Measurements from ENCODE around the gene TTLL13. TPM values are rescaled to one million over a fixed set of nuclear protein-coding genes. Genes with fewer than 3 reads are reported as not detected.

TTLL13 gene
- total and polyA plus RNA-seq, 2 donors (not counting 1 experiment from before 2014, with no cell fraction given): 0.33 to 0.42 TPM

DNA sequence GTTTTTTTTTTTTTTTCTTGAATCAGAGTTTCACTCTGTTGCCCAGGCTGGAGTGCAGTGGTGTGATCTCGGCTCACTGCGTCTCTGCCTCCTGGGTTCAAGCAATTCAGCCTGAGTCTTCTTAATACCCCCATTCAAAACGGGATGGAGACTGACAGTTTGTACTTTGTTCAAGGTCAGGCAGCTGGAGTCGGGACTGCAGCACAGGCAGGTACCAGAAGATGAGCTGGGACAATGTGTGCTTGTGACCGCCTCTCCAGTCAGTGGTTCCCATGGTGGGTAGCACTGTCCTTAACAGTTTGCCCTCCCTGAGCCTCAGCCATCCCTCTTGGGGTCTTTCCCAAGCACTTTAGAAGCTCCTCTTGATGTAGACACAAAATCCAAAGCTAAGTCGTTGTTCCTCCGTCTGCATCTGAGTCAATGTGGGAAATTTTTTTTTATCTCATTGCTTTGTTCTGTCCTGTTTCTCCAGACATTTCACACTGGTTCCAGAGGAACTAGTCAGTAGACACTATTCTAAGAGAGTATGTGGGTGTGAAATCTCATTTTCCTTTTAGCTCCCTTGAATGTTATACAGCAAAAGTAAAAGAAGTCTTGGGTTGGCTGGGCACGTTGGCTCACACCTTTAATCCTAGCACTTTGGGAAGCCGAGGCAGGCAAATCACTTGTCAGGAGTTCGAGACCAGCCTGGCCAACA lies 5.3 kb upstream of the TTLL13 start:
- Mint-ChIP-seq H3K27me3 (no peaks in the 10 kb centered on the region), H3K9me3 (ENCODE audit: insufficient read depth) (no peaks in the 10 kb centered on the region), H3K4me3 (no peak overlapping the region), H3K4me1 (peaks cover 5% of the 10 kb centered on the region), H3K27ac (no peak overlapping the region)
- Histone ChIP-seq H3K4me1 (ENCODE audit: control insufficient read depth in 2 of 2, insufficient read depth in 2 of 2, low read length in 2 of 2) (peaks cover 0 to 4% of the 10 kb centered on the region in 2 donors), H3K27me3 (replicated peaks in 1 of 4; ENCODE audit: control extremely low read depth in 1 of 4, control insufficient read depth in 3 of 4, insufficient read depth in 4 of 4, low read length in 3 of 4) (no peaks in the 10 kb centered on the region), H3K79me2 (ENCODE audit: control insufficient read depth, insufficient read depth, low read length) (no peaks in the 10 kb centered on the region), H3K4me2 (replicated peaks; ENCODE audit: low read depth, low read length, poor library complexity, severe bottlenecking) (no peak overlapping the region), H2AFZ (ENCODE audit: insufficient read depth, low read depth, low read length, poor library complexity, severe bottlenecking) (no peak overlapping the region), H3K9me3 (ENCODE audit: control extremely low read depth in 1 of 3, control insufficient read depth in 2 of 3, insufficient read depth in 1 of 3, low read length in 2 of 3) (no peaks in the 10 kb centered on the region), H4K20me1 (ENCODE audit: control insufficient read depth, insufficient read depth, low read length, poor library complexity, severe bottlenecking) (no peaks in the 10 kb centered on the region), H3K4me3 (ENCODE audit: control extremely low read depth in 1 of 5, extremely low read depth in 1 of 5, insufficient read depth in 1 of 5, low read depth in 2 of 5, low read length in 4 of 5) (no peak overlapping the region), H3K27ac (ENCODE audit: low read length in 2 of 2) (no peak overlapping the region), H3K36me3 (replicated peaks in 1 of 2; ENCODE audit: control extremely low read depth in 1 of 2, control insufficient read depth in 1 of 2, extremely low read depth in 1 of 2, insufficient read depth in 2 of 2, low read length in 1 of 2) (peaks cover 0 to 5% of the 10 kb centered on the region in 2 experiments), H3K9ac (ENCODE audit: low read length) (no peak overlapping the region)
- WGBS (ENCODE audit: insufficient coverage): 95% methylated on average over 7 of the region's 10 CpGs
- ChIA-PET POLR2A (no interaction called here), CTCF (interaction anchor here (0.7 kb wide), 1 partner anchor 54 kb away, joined by 3 read pairs; no protein-coding TSS in a partner anchor)
- intact Hi-C loops (cut with micrococcal nuclease): no loop called here
- no peak for ATAC-seq (ENCODE audit: low read depth)
- no peak for TF ChIP-seq EZH2 (IDR thresholded peaks at IDR 0.05; ENCODE audit: borderline replicate concordance, insufficient read depth, low read depth, low read length, poor library complexity, severe bottlenecking)
- TF ChIP-seq CTCF (IDR thresholded peaks at IDR 0.05): no peak
- DNase-seq: no peak

DNA sequence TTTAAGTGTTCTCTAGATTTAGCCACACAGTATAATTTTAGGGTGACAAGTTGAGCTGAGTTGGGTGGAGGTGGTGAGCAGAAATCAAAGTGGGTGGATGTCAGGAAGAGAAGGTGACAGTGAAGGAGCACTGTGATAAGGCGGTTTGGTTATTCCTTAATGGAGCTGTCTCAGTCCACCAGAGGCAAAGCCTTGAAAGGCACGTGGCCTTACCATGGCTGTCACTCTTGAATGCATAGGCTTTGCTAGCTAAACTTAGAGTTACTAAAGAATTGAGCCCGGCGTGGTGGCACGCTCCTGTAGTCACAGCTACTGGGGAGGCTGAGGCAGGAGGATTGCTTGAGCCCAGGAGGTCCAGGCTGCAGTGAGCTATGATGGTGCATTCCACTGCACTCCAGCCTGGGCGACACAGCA lies 560 bp upstream of the TTLL13 start:
- peaks cover 16% of the 10 kb centered on the region for H3K4me1 Mint-ChIP-seq
- Histone ChIP-seq H2AFZ (ENCODE audit: insufficient read depth, low read depth, low read length, poor library complexity, severe bottlenecking) (peak overlapping the region; percentile 81), H3K27me3 (replicated peaks in 1 of 4; ENCODE audit: control extremely low read depth in 1 of 4, control insufficient read depth in 3 of 4, insufficient read depth in 4 of 4, low read length in 3 of 4) (no peaks in the 10 kb centered on the region), H3K4me3 (ENCODE audit: control extremely low read depth in 1 of 5, extremely low read depth in 1 of 5, insufficient read depth in 1 of 5, low read depth in 2 of 5, low read length in 4 of 5) (peak overlapping the region in 3 of 5 experiments; percentile 52 to 64 (median 53)), H3K9ac (ENCODE audit: low read length) (peak overlapping the region; percentile 62), H3K36me3 (replicated peaks in 1 of 2; ENCODE audit: control extremely low read depth in 1 of 2, control insufficient read depth in 1 of 2, extremely low read depth in 1 of 2, insufficient read depth in 2 of 2, low read length in 1 of 2) (no peaks in the 10 kb centered on the region), H4K20me1 (ENCODE audit: control insufficient read depth, insufficient read depth, low read length, poor library complexity, severe bottlenecking) (no peaks in the 10 kb centered on the region), H3K27ac (ENCODE audit: low read length in 2 of 2) (no peak overlapping the region), H3K4me2 (replicated peaks; ENCODE audit: low read depth, low read length, poor library complexity, severe bottlenecking) (peak overlapping the region; percentile 97), H3K9me3 (ENCODE audit: control extremely low read depth in 1 of 3, control insufficient read depth in 2 of 3, insufficient read depth in 1 of 3, low read length in 2 of 3) (no peaks in the 10 kb centered on the region), H3K4me1 (ENCODE audit: control insufficient read depth in 2 of 2, insufficient read depth in 2 of 2, low read length in 2 of 2) (peaks cover 0 to 16% of the 10 kb centered on the region in 2 donors), H3K79me2 (ENCODE audit: control insufficient read depth, insufficient read depth, low read length) (no peaks in the 10 kb centered on the region)
- no peaks in the 10 kb centered on the region for H3K27me3 Mint-ChIP-seq
- ChIA-PET CTCF (interaction anchor here (0.6 to 2.3 kb wide), 12 partner anchors 12 to 189 kb away, joined by 3 to 9 read pairs (median 3); partner anchors contain the start of genes CIB1 and GDPGP1), POLR2A (interaction anchor here (0.7 to 0.9 kb wide), 5 partner anchors 8 to 244 kb away, joined by 3 to 12 read pairs (median 6); partner anchors contain the start of genes CIB1 and GDPGP1)
- peak overlapping the region; percentile 65 for H3K4me3 Mint-ChIP-seq
- intact Hi-C loops (cut with micrococcal nuclease): loop anchor here (1.0 to 2.0 kb wide), 2 partner anchors 14 to 17 kb away; partner anchors contain the start of genes GDPGP1 and NGRN
- peak overlapping the region; percentile 3 for H3K27ac Mint-ChIP-seq
- WGBS (ENCODE audit: insufficient coverage): 84% methylated on average over 5 of the region's 6 CpGs
- ATAC-seq (ENCODE audit: low read depth) (no peak), DNase-seq (no peak)
- no peaks in the 10 kb centered on the region for H3K9me3 Mint-ChIP-seq (ENCODE audit: insufficient read depth)
- no peak for TF ChIP-seq EZH2 (IDR thresholded peaks at IDR 0.05; ENCODE audit: borderline replicate concordance, insufficient read depth, low read depth, low read length, poor library complexity, severe bottlenecking)
- TF ChIP-seq CTCF (IDR thresholded peaks at IDR 0.05): no peak
